ENCODE results near the gene ACBD6. TPM values are rescaled to one million over a fixed set of nuclear protein-coding genes. Genes with fewer than 3 reads are reported as not detected.

The ACBD6 gene
- total RNA-seq, 1 experiment from 2014 or later, result 136 TPM

GRCh38 chr1:180267761-180268555 is 234.4 kb downstream of the ACBD6 start:
- Mint-ChIP-seq H3K27me3 (ENCODE audit: insufficient read depth, unreplicated experiment) (no peaks in the 10 kb centered on the region), H3K36me3 (ENCODE audit: insufficient read depth, unreplicated experiment) (peaks cover 16% of the 10 kb centered on the region), H3K4me3 (ENCODE audit: unreplicated experiment) (no peak overlapping the region), H3K9me3 (ENCODE audit: unreplicated experiment) (no peaks in the 10 kb centered on the region), H3K27ac (ENCODE audit: low read depth, unreplicated experiment) (no peak overlapping the region), H3K4me1 (ENCODE audit: insufficient read depth, unreplicated experiment) (no peaks in the 10 kb centered on the region)
- TF ChIP-seq CTCF (IDR thresholded peaks at IDR 0.05; ENCODE audit: unreplicated experiment), result no peak
- intact Hi-C loops (cut with micrococcal nuclease), result no loop called here
- no TSS peak for BruUV-seq (replicated peaks)
- CTCF ChIA-PET, result interaction anchor here (0.6 to 4.3 kb wide), 9 partner anchors 7 to 1019 kb away, joined by 3 to 21 read pairs (median 3); no protein-coding TSS in a partner anchor
- DNase-seq (ENCODE audit: unreplicated experiment), result no peak
- POLR2A ChIA-PET, result interaction anchor here (0.9 to 2.0 kb wide), 2 partner anchors 12 to 17 kb away, joined by 4 to 8 read pairs; no protein-coding TSS in a partner anchor

- ChIA-PET POLR2A (interaction anchor here (2.0 kb wide), 1 partner anchor 18 kb away, joined by 8 read pairs; no protein-coding TSS in a partner anchor), CTCF (no interaction called here)
- intact Hi-C loops (cut with micrococcal nuclease), result no loop called here
- H3K36me3 Mint-ChIP-seq (ENCODE audit: insufficient read depth, unreplicated experiment), result peaks cover 12% of the 10 kb centered on the region
- no TSS peak for BruUV-seq (replicated peaks)
- DNase-seq (ENCODE audit: unreplicated experiment), result no peak
- TF ChIP-seq CTCF (IDR thresholded peaks at IDR 0.05; ENCODE audit: unreplicated experiment), result no peak
- no peaks in the 10 kb centered on the region for H3K4me1 Mint-ChIP-seq (ENCODE audit: insufficient read depth, unreplicated experiment)
- no peak overlapping the region for H3K4me3 Mint-ChIP-seq (ENCODE audit: unreplicated experiment)
- no peaks in the 10 kb centered on the region for H3K27me3 Mint-ChIP-seq (ENCODE audit: insufficient read depth, unreplicated experiment)
- no peaks in the 10 kb centered on the region for H3K9me3 Mint-ChIP-seq (ENCODE audit: unreplicated experiment)
- H3K27ac Mint-ChIP-seq (ENCODE audit: low read depth, unreplicated experiment), result no peak overlapping the region
Observed at GRCh38 chr1:180267211-180267561, 235.2 kb downstream of the ACBD6 start.

GRCh38 chr1:180266275-180267210 is 235.8 kb downstream of the ACBD6 start:
- Mint-ChIP-seq H3K36me3 (ENCODE audit: insufficient read depth, unreplicated experiment) (peaks cover 6% of the 10 kb centered on the region), H3K27ac (ENCODE audit: low read depth, unreplicated experiment) (no peak overlapping the region), H3K27me3 (ENCODE audit: insufficient read depth, unreplicated experiment) (peaks cover under 1% of the 10 kb centered on the region), H3K4me3 (ENCODE audit: unreplicated experiment) (no peak overlapping the region), H3K9me3 (ENCODE audit: unreplicated experiment) (no peaks in the 10 kb centered on the region), H3K4me1 (ENCODE audit: insufficient read depth, unreplicated experiment) (no peaks in the 10 kb centered on the region)
- BruUV-seq (replicated peaks), result no TSS peak
- intact Hi-C loops (cut with micrococcal nuclease), result no loop called here
- DNase-seq (ENCODE audit: unreplicated experiment), result no peak
- no peak for TF ChIP-seq CTCF (IDR thresholded peaks at IDR 0.05; ENCODE audit: unreplicated experiment)
- CTCF ChIA-PET, result interaction anchor here (1.6 kb wide), 1 partner anchor 13 kb away, joined by 8 read pairs; no protein-coding TSS in a partner anchor
- POLR2A ChIA-PET, result interaction anchor here (1.1 to 2.0 kb wide), 2 partner anchors 19 to 42 kb away, joined by 4 to 8 read pairs; no protein-coding TSS in a partner anchor

GRCh38 chr1:180265871-180266270 is 236.5 kb downstream of the ACBD6 start:
- Mint-ChIP-seq H3K36me3 (ENCODE audit: insufficient read depth, unreplicated experiment) (peaks cover 6% of the 10 kb centered on the region), H3K27me3 (ENCODE audit: insufficient read depth, unreplicated experiment) (peaks cover 8% of the 10 kb centered on the region), H3K4me3 (ENCODE audit: unreplicated experiment) (no peak overlapping the region), H3K4me1 (ENCODE audit: insufficient read depth, unreplicated experiment) (no peaks in the 10 kb centered on the region), H3K9me3 (ENCODE audit: unreplicated experiment) (no peaks in the 10 kb centered on the region), H3K27ac (ENCODE audit: low read depth, unreplicated experiment) (no peak overlapping the region)
- intact Hi-C loops (cut with micrococcal nuclease), result no loop called here
- POLR2A ChIA-PET, result interaction anchor here (1.1 kb wide), 1 partner anchor 43 kb away, joined by 4 read pairs; no protein-coding TSS in a partner anchor
- DNase-seq (ENCODE audit: unreplicated experiment), result no peak
- no peak for TF ChIP-seq CTCF (IDR thresholded peaks at IDR 0.05; ENCODE audit: unreplicated experiment)
- no TSS peak for BruUV-seq (replicated peaks)
- CTCF ChIA-PET, result interaction anchor here (0.8 to 1.6 kb wide), 2 partner anchors 12 to 212 kb away, joined by 3 to 8 read pairs; no protein-coding TSS in a partner anchor
